ENCODE measurements around the gene RNASEH1. TPM values are rescaled to one million over a fixed set of nuclear protein-coding genes. Genes with fewer than 3 reads are reported as not detected.
A peak's percentile ranks its signal among the peaks of the same experiment; 100 is the strongest.
"Not testable (repeated sequence)": the region's sequence is repeated elsewhere in the genome, so short reads cannot be mapped to it uniquely, and the experiment has no call there.

RNASEH1 gene
- total and polyA plus RNA-seq, 2 donors from 2014 or later: 6.8 to 21.1 TPM

DNA sequence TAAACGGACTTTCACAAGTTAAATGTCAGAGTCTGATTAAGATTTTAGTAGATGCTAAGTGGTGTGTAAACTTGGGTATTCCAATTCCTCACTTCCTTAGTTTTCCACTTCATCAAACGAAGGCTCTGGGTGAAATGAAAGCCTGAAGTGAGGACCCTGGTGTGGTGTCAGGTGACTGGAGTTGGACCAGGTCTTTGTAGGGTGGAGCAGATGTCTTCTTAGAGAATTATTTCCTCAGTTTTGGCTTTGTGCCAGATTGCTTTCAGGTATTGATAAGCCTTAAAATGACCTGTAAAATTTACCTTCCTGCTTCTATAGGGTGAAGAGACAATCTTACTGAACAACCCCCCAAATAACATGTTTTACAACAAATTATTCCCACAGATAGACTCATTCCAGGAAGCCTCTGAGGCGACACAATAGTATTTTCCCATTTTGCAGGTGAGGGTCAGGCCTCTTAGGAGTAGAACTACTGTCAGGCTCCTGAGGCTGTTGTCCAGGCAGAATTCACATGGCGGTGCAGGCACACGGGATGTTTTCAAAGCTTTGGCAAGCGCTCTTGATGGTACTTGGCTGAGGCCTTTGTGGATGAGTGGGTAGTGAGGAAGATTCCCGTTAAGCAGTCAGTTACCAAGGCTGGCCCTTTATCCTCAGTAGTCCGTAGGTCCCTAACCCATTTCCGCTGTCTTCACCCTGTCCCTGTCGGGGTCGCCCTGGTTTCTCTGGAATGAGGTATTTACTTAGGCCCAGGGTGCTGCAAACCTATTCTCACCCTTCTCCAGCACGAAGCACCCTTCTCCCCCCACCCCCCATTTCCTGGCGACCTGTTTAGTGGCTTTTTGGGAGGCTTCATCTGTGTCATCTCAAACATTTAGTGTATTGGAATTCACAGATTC is 23.5 kb upstream of the RNASEH1 start:
- no peaks in the 10 kb centered on the region for H3K9me3 ChIP-seq (ENCODE audit: control insufficient read depth in 2 of 3, insufficient read depth in 1 of 3, low read length in 3 of 3)
- TF ChIP-seq, protein P1, sequence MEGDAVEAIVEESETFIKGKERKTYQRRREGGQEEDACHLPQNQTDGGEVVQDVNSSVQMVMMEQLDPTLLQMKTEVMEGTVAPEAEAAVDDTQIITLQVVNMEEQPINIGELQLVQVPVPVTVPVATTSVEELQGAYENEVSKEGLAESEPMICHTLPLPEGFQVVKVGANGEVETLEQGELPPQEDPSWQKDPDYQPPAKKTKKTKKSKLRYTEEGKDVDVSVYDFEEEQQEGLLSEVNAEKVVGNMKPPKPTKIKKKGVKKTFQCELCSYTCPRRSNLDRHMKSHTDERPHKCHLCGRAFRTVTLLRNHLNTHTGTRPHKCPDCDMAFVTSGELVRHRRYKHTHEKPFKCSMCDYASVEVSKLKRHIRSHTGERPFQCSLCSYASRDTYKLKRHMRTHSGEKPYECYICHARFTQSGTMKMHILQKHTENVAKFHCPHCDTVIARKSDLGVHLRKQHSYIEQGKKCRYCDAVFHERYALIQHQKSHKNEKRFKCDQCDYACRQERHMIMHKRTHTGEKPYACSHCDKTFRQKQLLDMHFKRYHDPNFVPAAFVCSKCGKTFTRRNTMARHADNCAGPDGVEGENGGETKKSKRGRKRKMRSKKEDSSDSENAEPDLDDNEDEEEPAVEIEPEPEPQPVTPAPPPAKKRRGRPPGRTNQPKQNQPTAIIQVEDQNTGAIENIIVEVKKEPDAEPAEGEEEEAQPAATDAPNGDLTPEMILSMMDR (IDR thresholded peaks at IDR 0.05; ENCODE audit: borderline replicate concordance, extremely low read depth, insufficient read depth): no peak
- peaks cover 0 to 9% (median 0%) of the 10 kb centered on the region in 3 donors for H3K4me1 ChIP-seq (ENCODE audit: control insufficient read depth in 2 of 3, insufficient read depth in 2 of 3, low read depth in 1 of 3, low read length in 3 of 3)
- no peak overlapping the region for H3K4me3 ChIP-seq (ENCODE audit: low read length in 3 of 3)
- DNase-seq (no peak), FAIRE-seq (no peak)
- H3K27me3 ChIP-seq (ENCODE audit: control insufficient read depth, insufficient read depth, low read length): no peaks in the 10 kb centered on the region
- peaks cover 12 to 40% (median 32%) of the 10 kb centered on the region in 3 donors for H3K36me3 ChIP-seq (ENCODE audit: control insufficient read depth in 2 of 3, insufficient read depth in 3 of 3, low read length in 3 of 3)
- H3K9ac ChIP-seq (ENCODE audit: low read length in 3 of 3): no peak overlapping the region
- intact Hi-C loops (cut with DNase I): no loop called here
- H3K27ac ChIP-seq (ENCODE audit: low read depth in 2 of 2, low read length in 2 of 2): no peak overlapping the region

DNA sequence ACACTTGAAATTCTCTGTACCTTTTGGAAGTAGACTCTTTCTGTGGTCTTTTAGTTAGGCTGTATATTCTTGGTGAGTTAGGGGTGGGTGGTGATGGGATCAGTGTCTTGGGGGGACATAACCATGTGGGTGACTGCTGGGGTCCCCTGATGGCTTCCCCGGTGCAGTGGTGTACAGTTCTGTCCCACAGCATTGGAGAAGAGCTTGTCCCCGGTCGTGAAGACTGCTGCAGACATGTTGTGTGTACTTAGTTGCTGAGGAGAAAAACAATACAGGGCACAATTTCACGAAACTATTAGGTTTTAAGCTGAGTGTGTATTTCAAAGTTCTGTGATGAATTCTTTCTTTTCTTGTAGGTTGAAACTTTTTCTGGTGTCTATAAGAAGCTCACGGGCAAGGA is 22.3 kb upstream of the RNASEH1 start:
- H3K27ac ChIP-seq (ENCODE audit: low read depth in 2 of 2, low read length in 2 of 2): no peak overlapping the region
- intact Hi-C loops (cut with DNase I): no loop called here
- no peak overlapping the region for H3K9ac ChIP-seq (ENCODE audit: low read length in 3 of 3)
- TF ChIP-seq, protein P1 (IDR thresholded peaks at IDR 0.05; ENCODE audit: borderline replicate concordance, extremely low read depth, insufficient read depth): no peak
- no peaks in the 10 kb centered on the region for H3K9me3 ChIP-seq (ENCODE audit: control insufficient read depth in 2 of 3, insufficient read depth in 1 of 3, low read length in 3 of 3)
- peaks cover 12 to 40% (median 34%) of the 10 kb centered on the region in 3 donors for H3K36me3 ChIP-seq (ENCODE audit: control insufficient read depth in 2 of 3, insufficient read depth in 3 of 3, low read length in 3 of 3)
- no peaks in the 10 kb centered on the region for H3K27me3 ChIP-seq (ENCODE audit: control insufficient read depth, insufficient read depth, low read length)
- H3K4me3 ChIP-seq (ENCODE audit: low read length in 3 of 3): no peak overlapping the region
- FAIRE-seq (no peak), DNase-seq (no peak)
- H3K4me1 ChIP-seq (ENCODE audit: control insufficient read depth in 2 of 3, insufficient read depth in 2 of 3, low read depth in 1 of 3, low read length in 3 of 3): peaks cover 0 to 14% (median 6%) of the 10 kb centered on the region in 3 donors

DNA sequence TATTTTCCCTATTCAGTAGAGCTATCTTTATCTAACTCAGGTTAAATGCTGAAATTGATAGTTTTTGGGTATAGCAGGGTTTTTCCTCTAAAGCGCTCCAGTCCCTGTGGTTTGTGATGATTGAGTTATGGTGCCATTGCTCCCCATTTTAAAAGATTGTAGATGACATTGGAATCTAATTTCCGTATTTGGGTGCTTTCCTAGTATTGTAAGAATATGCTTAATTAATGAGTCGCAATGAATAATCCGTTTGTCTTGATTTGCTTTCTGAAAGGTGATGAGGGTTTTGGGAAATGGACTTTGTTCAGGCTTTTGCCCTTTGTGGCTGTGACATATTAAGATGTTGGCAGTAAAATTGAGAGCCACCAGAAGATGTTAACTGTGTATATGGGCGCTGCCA is 20.9 kb upstream of the RNASEH1 start:
- TF ChIP-seq, protein P1 (IDR thresholded peaks at IDR 0.05; ENCODE audit: borderline replicate concordance, extremely low read depth, insufficient read depth): no peak
- no peak overlapping the region for H3K4me3 ChIP-seq (ENCODE audit: low read length in 3 of 3)
- H3K27ac ChIP-seq (ENCODE audit: low read depth in 2 of 2, low read length in 2 of 2): no peak overlapping the region
- H3K9me3 ChIP-seq (ENCODE audit: control insufficient read depth in 2 of 3, insufficient read depth in 1 of 3, low read length in 3 of 3): no peaks in the 10 kb centered on the region
- H3K4me1 ChIP-seq (ENCODE audit: control insufficient read depth in 2 of 3, insufficient read depth in 2 of 3, low read depth in 1 of 3, low read length in 3 of 3): peaks cover 0 to 11% (median 10%) of the 10 kb centered on the region in 3 donors
- H3K9ac ChIP-seq (ENCODE audit: low read length in 3 of 3): no peak overlapping the region
- peaks cover 12 to 40% (median 32%) of the 10 kb centered on the region in 3 donors for H3K36me3 ChIP-seq (ENCODE audit: control insufficient read depth in 2 of 3, insufficient read depth in 3 of 3, low read length in 3 of 3)
- H3K27me3 ChIP-seq (ENCODE audit: control insufficient read depth, insufficient read depth, low read length): no peaks in the 10 kb centered on the region
- DNase-seq: no peak
- FAIRE-seq: no peak
- intact Hi-C loops (cut with DNase I): no loop called here

DNA sequence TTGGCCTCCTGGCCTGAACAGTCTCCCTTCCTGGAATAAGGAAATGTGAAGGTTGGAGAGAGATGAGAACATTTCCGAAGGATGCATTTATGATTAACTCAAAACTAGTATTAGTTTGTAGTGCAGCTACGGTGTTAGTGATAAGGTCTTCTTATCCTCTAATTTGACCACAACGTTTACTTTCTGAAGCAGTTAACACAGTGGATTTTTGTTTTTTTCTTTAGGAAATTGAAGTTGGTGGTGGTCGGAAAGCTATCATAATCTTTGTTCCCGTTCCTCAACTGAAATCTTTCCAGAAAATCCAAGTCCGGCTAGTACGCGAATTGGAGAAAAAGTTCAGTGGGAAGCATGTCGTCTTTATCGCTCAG is 18.1 kb upstream of the RNASEH1 start:
- H3K4me3 ChIP-seq (ENCODE audit: low read length in 3 of 3): peak overlapping the region; percentile 63 to 90 (median 88)
- H3K27ac ChIP-seq (ENCODE audit: low read depth in 2 of 2, low read length in 2 of 2); DNase-seq; intact Hi-C loops (cut with DNase I); FAIRE-seq; H3K27me3 ChIP-seq (ENCODE audit: control insufficient read depth, insufficient read depth, low read length); H3K9me3 ChIP-seq (ENCODE audit: control insufficient read depth in 2 of 3, insufficient read depth in 1 of 3, low read length in 3 of 3): not testable (repeated sequence)
- H3K4me1 ChIP-seq (ENCODE audit: control insufficient read depth in 2 of 3, insufficient read depth in 2 of 3, low read depth in 1 of 3, low read length in 3 of 3): peaks cover 0 to 11% (median 10%) of the 10 kb centered on the region in 3 donors
- peak overlapping the region; percentile 71 to 98 (median 97) for H3K9ac ChIP-seq (ENCODE audit: low read length in 3 of 3)
- H3K36me3 ChIP-seq (ENCODE audit: control insufficient read depth in 2 of 3, insufficient read depth in 3 of 3, low read length in 3 of 3): peaks cover 12 to 40% (median 23%) of the 10 kb centered on the region in 3 donors

All from kidney (tissue), 14 donors.